Gastroesophageal sphincter (tissue), 4 donors: ENCODE measurements around the gene KRT82. TPM values are rescaled to one million over a fixed set of nuclear protein-coding genes. Genes with fewer than 3 reads are reported as not detected.

Source experiments
- ATAC-seq: fragments of 150-250 bp; one replicate; pipeline ENCODE4 v1.9.1; 2016; ENCODE audit warnings: mild to moderate bottlenecking, moderate library complexity
- H3K27ac ChIP-seq, 4 donors: fragments of 200-600 bp; sonication (generic) in 3 of 4; 1 replicate in 3 of 4; 2 replicates in 1 of 4; pipeline ENCODE4 v1.5.1; 2016 to 2019
- H3K27me3 ChIP-seq: fragments of 200-600 bp; sonication (generic); one replicate; pipeline ENCODE4 v1.5.1; 2019
- H3K36me3 ChIP-seq, 2 donors: fragments of 200-600 bp; sonication (generic); one replicate each; pipeline ENCODE4 v1.5.1; 2019; ENCODE audit warnings: control low read depth in 1 of 2
- H3K4me1 ChIP-seq, 3 donors: fragments of 200-600 bp; sonication (generic); 1 replicate in 2 of 3; 2 replicates in 1 of 3; pipeline ENCODE4 v1.5.1; 2016 to 2019; ENCODE audit warnings: control low read depth in 2 of 3
- H3K4me3 ChIP-seq, 2 donors: fragments of 200-600 bp; sonication (generic); one replicate each; pipeline ENCODE4 v1.5.1; 2019; ENCODE audit warnings: mild to moderate bottlenecking in 1 of 2, moderate library complexity in 1 of 2
- H3K9me3 ChIP-seq, 3 donors: fragments of 200-600 bp; sonication (generic); one replicate each; pipeline ENCODE4 v1.5.1; 2017 to 2019; ENCODE audit warnings: control low read depth in 2 of 3
- EP300 ChIP-seq: sonication (generic); formaldehyde crosslinking; IDR thresholded peaks from one replicate; pipeline ENCODE4 v1.6.1; 2017; ENCODE audit warnings: antibody characterized with exemption, mild to moderate bottlenecking
- POLR2A ChIP-seq, 2 donors: fragments of 450-650 bp; IDR thresholded peaks; one replicate each; pipeline ENCODE4 v1.6.1; 2017; ENCODE audit warnings: antibody characterized with exemption in 2 of 2, mild to moderate bottlenecking in 2 of 2, moderate library complexity in 1 of 2
- POLR2AphosphoS5 ChIP-seq: sonication (generic); formaldehyde crosslinking; IDR thresholded peaks from one replicate; pipeline ENCODE4 v1.6.1; 2017; ENCODE audit warnings: antibody characterized with exemption
- WGBS, 2 donors: methylation state at CpG; one replicate each; pipeline ENCODE4 v1.1.5; 2018; ENCODE audit warnings: low coverage in 1 of 2; 5-methylcytosine and 5-hydroxymethylcytosine counted together
- total RNA-seq, 4 donors: library from RNA; depleted of rRNA; stranded (reverse); fragments of >200 nt; gene quantifications; one replicate each; pipeline ENCODE4 v1.1.0, GENCODE V29; 2016
- TF ChIP-seq, protein P1 (sequence below), 4 experiments: fragments of 200-600 bp in 2 of 4; fragments of 450-650 bp in 2 of 4; sonication (generic) in 1 of 4; IDR thresholded peaks; one replicate each; pipeline ENCODE4 v1.5.1; 2017 to 2019; ENCODE audit warnings: antibody characterized with exemption in 4 of 4, mild to moderate bottlenecking in 2 of 4, moderate library complexity in 2 of 4

Gene KRT82
- total RNA-seq, 4 donors from 2014 or later, result not detected

DNA sequence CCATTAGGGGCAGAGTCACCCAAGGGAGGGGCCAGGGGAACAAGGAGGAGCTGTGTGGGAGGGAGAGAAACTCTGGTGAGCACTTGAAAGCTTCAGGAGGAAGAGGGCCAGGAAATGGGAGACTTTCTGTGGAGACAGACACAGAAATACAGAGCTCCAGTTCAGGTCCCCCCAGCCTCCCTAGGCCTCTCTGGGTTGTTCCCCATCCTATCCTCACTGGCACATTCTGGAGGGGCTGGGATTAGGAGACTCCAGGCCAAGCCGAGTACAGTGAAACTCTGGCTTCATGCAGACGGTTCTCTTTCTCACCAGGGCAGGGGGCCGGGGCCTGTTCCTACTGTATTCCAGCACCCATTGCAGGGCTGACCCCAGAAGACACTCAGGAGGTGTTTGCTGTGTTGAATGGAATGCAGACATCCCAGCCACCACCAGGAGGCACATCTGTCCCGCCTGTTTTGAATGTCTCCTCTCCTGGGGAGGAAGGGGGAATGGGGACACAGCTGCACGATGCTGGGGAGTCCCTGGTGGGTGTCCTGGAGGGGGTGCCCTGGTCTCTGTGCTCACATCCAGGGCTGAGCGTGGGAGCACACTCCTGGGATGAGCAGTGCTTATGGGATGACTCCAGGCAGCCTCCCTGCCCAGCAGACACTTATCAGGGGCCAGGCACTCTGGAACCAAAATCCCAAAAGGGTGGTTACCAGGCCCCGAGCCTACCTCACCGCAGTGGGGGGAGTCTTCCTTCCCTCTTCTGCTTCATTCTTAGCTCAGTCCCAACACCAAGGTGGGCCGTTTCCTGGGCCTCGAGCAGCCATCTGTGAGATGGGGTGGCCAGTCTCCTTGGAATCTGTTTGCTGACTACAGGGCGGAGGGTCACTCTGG is 15.2 kb downstream of the KRT82 start:
- Histone ChIP-seq H3K4me1 (peaks cover 0 to 9% (median 0%) of the 10 kb centered on the region in 3 donors), H3K27ac (no peak overlapping the region), H3K9me3 (no peaks in the 10 kb centered on the region), H3K27me3 (peaks cover 11% of the 10 kb centered on the region), H3K4me3 (no peak overlapping the region), H3K36me3 (no peaks in the 10 kb centered on the region)
- no peak for ATAC-seq
- no CpG with 5 or more reads among the region's 11 CpGs for WGBS, 2 donors
- TF ChIP-seq, protein P1, sequence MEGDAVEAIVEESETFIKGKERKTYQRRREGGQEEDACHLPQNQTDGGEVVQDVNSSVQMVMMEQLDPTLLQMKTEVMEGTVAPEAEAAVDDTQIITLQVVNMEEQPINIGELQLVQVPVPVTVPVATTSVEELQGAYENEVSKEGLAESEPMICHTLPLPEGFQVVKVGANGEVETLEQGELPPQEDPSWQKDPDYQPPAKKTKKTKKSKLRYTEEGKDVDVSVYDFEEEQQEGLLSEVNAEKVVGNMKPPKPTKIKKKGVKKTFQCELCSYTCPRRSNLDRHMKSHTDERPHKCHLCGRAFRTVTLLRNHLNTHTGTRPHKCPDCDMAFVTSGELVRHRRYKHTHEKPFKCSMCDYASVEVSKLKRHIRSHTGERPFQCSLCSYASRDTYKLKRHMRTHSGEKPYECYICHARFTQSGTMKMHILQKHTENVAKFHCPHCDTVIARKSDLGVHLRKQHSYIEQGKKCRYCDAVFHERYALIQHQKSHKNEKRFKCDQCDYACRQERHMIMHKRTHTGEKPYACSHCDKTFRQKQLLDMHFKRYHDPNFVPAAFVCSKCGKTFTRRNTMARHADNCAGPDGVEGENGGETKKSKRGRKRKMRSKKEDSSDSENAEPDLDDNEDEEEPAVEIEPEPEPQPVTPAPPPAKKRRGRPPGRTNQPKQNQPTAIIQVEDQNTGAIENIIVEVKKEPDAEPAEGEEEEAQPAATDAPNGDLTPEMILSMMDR (IDR thresholded peaks at IDR 0.05), result peak in 3 of 4 experiments; percentile 39 to 53 (median 39)
- no peak for TF ChIP-seq EP300

DNA sequence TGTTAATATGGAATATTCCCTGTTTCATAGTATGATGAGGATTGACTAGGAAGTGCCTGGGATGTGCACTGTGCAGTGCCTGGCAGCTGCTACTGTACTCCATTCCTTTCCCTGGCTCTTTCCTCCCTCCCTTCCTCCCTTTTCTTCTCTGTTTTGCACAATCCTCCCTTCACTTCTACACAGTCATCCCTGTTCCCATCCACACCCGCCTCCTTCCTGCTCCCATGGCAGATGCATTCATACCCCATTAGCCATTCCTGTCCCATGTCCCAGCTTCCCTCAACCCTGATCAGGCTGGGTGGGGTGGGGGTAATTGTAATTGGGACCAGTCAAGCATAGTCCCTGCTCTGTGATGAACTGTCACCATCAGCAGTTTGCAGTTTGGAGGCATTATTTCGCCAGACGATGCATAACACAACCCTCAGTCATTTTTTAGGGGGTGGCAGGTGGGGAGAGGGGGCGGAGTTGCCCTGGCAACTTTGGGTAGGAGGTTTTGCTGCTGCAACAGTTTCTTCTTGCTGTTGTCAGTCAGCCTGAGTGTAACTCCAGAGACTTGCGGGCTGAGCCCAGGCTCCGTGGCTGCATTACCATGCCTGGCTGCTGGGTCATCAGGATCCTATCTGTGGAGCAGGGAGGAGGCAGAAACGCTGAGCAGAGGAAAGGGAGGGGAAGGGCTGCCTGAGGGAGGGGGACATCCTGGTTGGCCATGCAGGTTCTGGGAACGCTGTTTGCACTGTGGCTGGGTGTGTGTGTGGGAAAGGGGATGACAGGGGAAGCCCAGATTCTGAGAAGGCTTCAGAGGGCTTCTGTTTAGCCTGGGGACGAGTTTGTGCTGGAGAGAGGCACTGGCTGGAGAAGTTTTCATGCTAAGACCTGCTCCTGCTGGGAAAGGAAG is 16.6 kb downstream of the KRT82 start:
- H3K4me3 ChIP-seq, result no peak overlapping the region
- 39% methylated on average over 3 of the region's 9 CpGs; no CpG with 5 or more reads in 1 of the 2 donors for WGBS, 2 donors
- ATAC-seq, result no peak
- H3K27me3 ChIP-seq, result peaks cover 5% of the 10 kb centered on the region
- no peaks in the 10 kb centered on the region for H3K36me3 ChIP-seq
- no peak overlapping the region for H3K27ac ChIP-seq
- H3K9me3 ChIP-seq, result no peaks in the 10 kb centered on the region
- peaks cover 0 to 9% (median 0%) of the 10 kb centered on the region in 3 donors for H3K4me1 ChIP-seq
- TF ChIP-seq, protein P1 (IDR thresholded peaks at IDR 0.05), result no peak
- TF ChIP-seq EP300 (no peak), POLR2A (IDR thresholded peaks at IDR 0.05) (no peak), POLR2AphosphoS5 (no peak)

DNA sequence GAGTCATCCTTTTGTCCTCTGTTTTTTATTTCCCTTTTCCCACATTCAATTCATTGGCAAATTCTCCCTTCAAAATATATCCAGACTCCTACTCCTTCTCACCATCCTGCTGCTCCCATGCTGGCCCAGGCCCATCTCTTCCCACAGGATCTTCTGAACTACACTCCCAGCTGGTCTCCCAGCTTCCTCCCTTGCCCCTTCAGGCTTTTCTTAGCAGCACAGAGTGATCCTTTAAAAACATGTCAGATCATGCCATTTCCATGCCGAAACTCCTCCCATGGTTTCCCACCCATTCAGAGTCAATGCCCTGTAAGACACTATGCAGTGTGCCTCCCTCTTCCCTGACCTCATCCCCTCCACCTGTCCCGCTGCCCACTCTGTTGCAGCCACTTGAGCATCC is 18.3 kb downstream of the KRT82 start:
- Histone ChIP-seq H3K27ac (no peak overlapping the region), H3K9me3 (no peaks in the 10 kb centered on the region), H3K4me3 (no peak overlapping the region), H3K4me1 (peaks cover 0 to 9% (median 0%) of the 10 kb centered on the region in 3 donors), H3K36me3 (no peaks in the 10 kb centered on the region), H3K27me3 (peaks cover 5% of the 10 kb centered on the region)
- 93 to 100% methylated on average over 1 to 2 of the region's 2 CpGs for WGBS, 2 donors
- ATAC-seq, result no peak
- TF ChIP-seq, protein P1 (IDR thresholded peaks at IDR 0.05), result no peak
- TF ChIP-seq EP300 (no peak), POLR2A (IDR thresholded peaks at IDR 0.05) (no peak), POLR2AphosphoS5 (no peak)

DNA sequence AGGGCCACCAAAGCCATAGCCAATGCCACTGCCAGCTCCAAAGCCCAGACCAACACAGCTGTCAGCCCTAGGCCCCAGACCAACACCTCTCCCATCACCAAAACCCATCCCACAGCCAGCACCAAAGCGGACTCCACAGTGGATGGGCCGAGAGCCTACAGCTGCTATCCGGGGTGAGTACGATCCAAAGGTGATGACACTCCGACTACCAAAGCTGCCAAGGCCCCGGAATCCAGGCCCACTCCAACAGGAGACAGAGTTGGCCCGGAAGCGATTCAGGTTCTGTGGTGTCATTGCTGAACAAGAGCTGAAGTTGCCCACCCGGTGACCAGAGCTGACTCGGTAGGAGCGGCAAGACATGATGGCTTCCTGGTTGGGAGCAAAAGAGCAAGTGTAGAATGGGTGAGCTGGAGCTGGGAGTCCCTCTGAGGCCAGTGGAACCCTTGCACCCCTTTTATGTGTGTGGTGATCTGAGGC is 20.9 kb downstream of the KRT82 start, which contains the start of gene KRT84:
KRT84 (minus strand) TSS at position 427 of the 477 bp plus-strand sequence; CDS start at position 360, 67 bp downstream.
- Histone ChIP-seq H3K27me3 (peaks cover 5% of the 10 kb centered on the region), H3K36me3 (no peaks in the 10 kb centered on the region), H3K4me1 (no peaks in the 10 kb centered on the region), H3K9me3 (no peaks in the 10 kb centered on the region), H3K4me3 (no peak within 1 kb of the TSS), H3K27ac (no peak within 1 kb of the TSS)
- no peak for TF ChIP-seq EP300
- TF ChIP-seq POLR2A (IDR thresholded peaks at IDR 0.05), result no peak
- TF ChIP-seq POLR2AphosphoS5, result no peak
- TF ChIP-seq, protein P1 (IDR thresholded peaks at IDR 0.05), result no peak
- ATAC-seq, result no peak
- WGBS, 2 donors, result 80 to 97% methylated on average over 1 to 5 of the region's 11 CpGs
